Measurements from ENCODE around the gene SERINC4. TPM values are rescaled to one million over a fixed set of nuclear protein-coding genes. Genes with fewer than 3 reads are reported as not detected.
"Not testable (repeated sequence)": the region's sequence is repeated elsewhere in the genome, so short reads cannot be mapped to it uniquely, and the experiment has no call there.

SERINC4 gene
- total RNA-seq, 6 donors from 2014 or later = 0.34 TPM; not detected in 5

GRCh38 chr15:43828061-43828657 lies 28.1 kb upstream of the SERINC4 start:
- no peaks in the 10 kb centered on the region for H3K9me3 ChIP-seq
- DNase-seq (no peak), ATAC-seq (ENCODE audit: low FRiP score in 2 of 2) (no peak)
- 63 to 70% methylated on average over 6 of the region's 6 CpGs for WGBS, 2 donors
- peaks cover 16 to 36% (median 23%) of the 10 kb centered on the region in 4 donors for H3K4me1 ChIP-seq
- H3K27me3 ChIP-seq = no peaks in the 10 kb centered on the region
- H3K4me3 ChIP-seq = peak overlapping the region in 1 of 4 donors; percentile 57
- TF ChIP-seq EP300 (IDR thresholded peaks at IDR 0.05) (no peak), CTCF (IDR thresholded peaks at IDR 0.05) (no peak)
- peak overlapping the region in 2 of 4 donors; percentile 76 to 81 for H3K27ac ChIP-seq
- no peaks in the 10 kb centered on the region for H3K36me3 ChIP-seq

- Histone ChIP-seq H3K27ac (peak within 1 kb of the TSS; percentile 23 to 81 (median 75)), H3K4me3 (peak within 1 kb of the TSS; percentile 51 to 69 (median 58)), H3K9me3 (no peaks in the 10 kb centered on the region), H3K36me3 (no peaks in the 10 kb centered on the region), H3K4me1 (peaks cover 27 to 51% (median 36%) of the 10 kb centered on the region in 4 donors), H3K27me3 (no peaks in the 10 kb centered on the region)
- TF ChIP-seq CTCF (IDR thresholded peaks at IDR 0.05) (no peak), POLR2AphosphoS5 (IDR thresholded peaks at IDR 0.05) (peak in 1 of 2 donors; percentile 58), POLR2A (IDR thresholded peaks at IDR 0.05) (peak in 1 of 4 donors; percentile 47), EP300 (IDR thresholded peaks at IDR 0.05) (no peak)
- ATAC-seq (ENCODE audit: low FRiP score in 2 of 2) (peak; percentile 90 to 95), DNase-seq (peak; percentile 92 to 96)
- 9 to 10% methylated on average over 24 to 27 of the region's 48 CpGs for WGBS, 2 donors
These were observed 26.7 kb upstream of the SERINC4 start, which contains the start of gene WDR76 for GRCh38 chr15:43826508-43827341. TSS of gene WDR76 (plus strand) at chr15:43827002. CDS start at chr15:43827033, 31 bp downstream.

GRCh38 chr15:43826029-43826507 lies 26.0 kb upstream of the SERINC4 start:
- Histone ChIP-seq H3K36me3 (peaks cover 0 to 4% (median under 1%) of the 10 kb centered on the region in 4 donors), H3K9me3 (no peaks in the 10 kb centered on the region), H3K27me3 (no peaks in the 10 kb centered on the region), H3K4me3 (peak overlapping the region in 3 of 4 donors; percentile 51 to 59 (median 57)), H3K27ac (peak overlapping the region in 3 of 4 donors; percentile 23 to 81 (median 76)), H3K4me1 (peaks cover 27 to 57% (median 39%) of the 10 kb centered on the region in 4 donors)
- WGBS, 2 donors = 96 to 97% methylated on average over 11 of the region's 11 CpGs
- DNase-seq (no peak), ATAC-seq (ENCODE audit: low FRiP score in 2 of 2) (no peak)
- TF ChIP-seq POLR2A (IDR thresholded peaks at IDR 0.05) = no peak
- no peak for TF ChIP-seq EP300 (IDR thresholded peaks at IDR 0.05)
- no peak for TF ChIP-seq CTCF (IDR thresholded peaks at IDR 0.05)
- TF ChIP-seq POLR2AphosphoS5 (IDR thresholded peaks at IDR 0.05) = no peak

GRCh38 chr15:43825305-43825704 lies 25.3 kb upstream of the SERINC4 start:
- H3K27ac ChIP-seq; H3K36me3 ChIP-seq; ATAC-seq (ENCODE audit: low FRiP score in 2 of 2); H3K27me3 ChIP-seq; H3K9me3 ChIP-seq; H3K4me3 ChIP-seq; DNase-seq: not testable (repeated sequence)
- H3K4me1 ChIP-seq = peaks cover 27 to 63% (median 39%) of the 10 kb centered on the region in 4 donors
- 93 to 94% methylated on average over 11 of the region's 11 CpGs for WGBS, 2 donors
